Measurements from ENCODE around the gene ATXN1. TPM values are rescaled to one million over a fixed set of nuclear protein-coding genes. Genes with fewer than 3 reads are reported as not detected.

Gene ATXN1
- total and polyA plus RNA-seq, 2 donors from 2014 or later, result 4.2 to 58.2 TPM

- FAIRE-seq (no peak), DNase-seq (no peak)
- Histone ChIP-seq H3K4me1 (ENCODE audit: control insufficient read depth in 2 of 3, insufficient read depth in 2 of 3, low read depth in 1 of 3, low read length in 3 of 3) (no peaks in the 10 kb centered on the region), H3K4me3 (ENCODE audit: low read length in 3 of 3) (no peak overlapping the region), H3K9ac (ENCODE audit: low read length in 3 of 3) (no peak overlapping the region), H3K9me3 (ENCODE audit: control insufficient read depth in 2 of 3, insufficient read depth in 1 of 3, low read length in 3 of 3) (no peaks in the 10 kb centered on the region), H3K27me3 (ENCODE audit: control insufficient read depth, insufficient read depth, low read length) (no peaks in the 10 kb centered on the region), H3K27ac (ENCODE audit: low read depth in 2 of 2, low read length in 2 of 2) (no peak overlapping the region), H3K36me3 (ENCODE audit: control insufficient read depth in 2 of 3, insufficient read depth in 3 of 3, low read length in 3 of 3) (no peaks in the 10 kb centered on the region)
- TF ChIP-seq, protein P1, sequence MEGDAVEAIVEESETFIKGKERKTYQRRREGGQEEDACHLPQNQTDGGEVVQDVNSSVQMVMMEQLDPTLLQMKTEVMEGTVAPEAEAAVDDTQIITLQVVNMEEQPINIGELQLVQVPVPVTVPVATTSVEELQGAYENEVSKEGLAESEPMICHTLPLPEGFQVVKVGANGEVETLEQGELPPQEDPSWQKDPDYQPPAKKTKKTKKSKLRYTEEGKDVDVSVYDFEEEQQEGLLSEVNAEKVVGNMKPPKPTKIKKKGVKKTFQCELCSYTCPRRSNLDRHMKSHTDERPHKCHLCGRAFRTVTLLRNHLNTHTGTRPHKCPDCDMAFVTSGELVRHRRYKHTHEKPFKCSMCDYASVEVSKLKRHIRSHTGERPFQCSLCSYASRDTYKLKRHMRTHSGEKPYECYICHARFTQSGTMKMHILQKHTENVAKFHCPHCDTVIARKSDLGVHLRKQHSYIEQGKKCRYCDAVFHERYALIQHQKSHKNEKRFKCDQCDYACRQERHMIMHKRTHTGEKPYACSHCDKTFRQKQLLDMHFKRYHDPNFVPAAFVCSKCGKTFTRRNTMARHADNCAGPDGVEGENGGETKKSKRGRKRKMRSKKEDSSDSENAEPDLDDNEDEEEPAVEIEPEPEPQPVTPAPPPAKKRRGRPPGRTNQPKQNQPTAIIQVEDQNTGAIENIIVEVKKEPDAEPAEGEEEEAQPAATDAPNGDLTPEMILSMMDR (IDR thresholded peaks at IDR 0.05; ENCODE audit: borderline replicate concordance, extremely low read depth, insufficient read depth), result no peak
- intact Hi-C loops (cut with DNase I), result no loop called here
These were observed 134.6 kb downstream of the ATXN1 start for GRCh38 chr6:16626650-16627049.

- Histone ChIP-seq H3K9ac (ENCODE audit: low read length in 3 of 3) (no peak overlapping the region), H3K4me1 (ENCODE audit: control insufficient read depth in 2 of 3, insufficient read depth in 2 of 3, low read depth in 1 of 3, low read length in 3 of 3) (no peaks in the 10 kb centered on the region), H3K27me3 (ENCODE audit: control insufficient read depth, insufficient read depth, low read length) (no peaks in the 10 kb centered on the region), H3K27ac (ENCODE audit: low read depth in 2 of 2, low read length in 2 of 2) (no peak overlapping the region), H3K9me3 (ENCODE audit: control insufficient read depth in 2 of 3, insufficient read depth in 1 of 3, low read length in 3 of 3) (no peaks in the 10 kb centered on the region), H3K4me3 (ENCODE audit: low read length in 3 of 3) (no peak overlapping the region), H3K36me3 (ENCODE audit: control insufficient read depth in 2 of 3, insufficient read depth in 3 of 3, low read length in 3 of 3) (no peaks in the 10 kb centered on the region)
- TF ChIP-seq, protein P1 (IDR thresholded peaks at IDR 0.05; ENCODE audit: borderline replicate concordance, extremely low read depth, insufficient read depth), result no peak
- FAIRE-seq, result no peak
- DNase-seq, result no peak
- intact Hi-C loops (cut with DNase I), result no loop called here
These were observed 135.7 kb downstream of the ATXN1 start for GRCh38 chr6:16625291-16626265.

DNA sequence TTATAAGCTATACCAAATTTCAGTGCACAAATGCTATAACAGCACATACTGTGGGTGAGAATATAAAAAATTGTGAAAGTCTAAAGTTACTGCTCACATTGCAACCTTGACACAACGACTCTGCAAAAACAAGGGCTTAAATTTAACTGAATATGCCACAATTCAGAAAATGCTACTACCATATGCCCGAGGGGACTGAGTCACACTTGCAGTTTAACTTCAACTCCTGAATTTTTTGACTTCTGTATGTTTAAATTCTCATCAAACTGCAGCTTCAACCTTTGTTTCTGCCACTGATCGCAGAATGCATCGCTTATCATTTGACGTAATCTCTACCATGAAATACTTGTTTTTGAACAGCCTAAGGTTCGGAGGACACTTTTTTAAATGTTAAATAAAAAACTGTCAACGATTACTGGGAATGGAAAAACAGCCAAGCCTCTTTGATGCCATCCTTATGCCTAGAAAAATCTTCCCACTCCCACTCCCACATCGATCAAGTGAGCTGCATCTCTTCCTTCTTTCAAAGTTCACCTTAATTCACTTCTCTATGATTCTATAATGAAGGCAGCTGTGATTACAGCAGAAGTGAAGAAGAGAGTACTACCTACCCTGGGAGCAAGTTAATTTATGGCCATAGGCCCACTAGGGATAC, 136.5 kb downstream of the ATXN1 start:
- no peak overlapping the region for H3K4me3 ChIP-seq (ENCODE audit: low read length in 3 of 3)
- no peak for FAIRE-seq
- TF ChIP-seq, protein P1 (IDR thresholded peaks at IDR 0.05; ENCODE audit: borderline replicate concordance, extremely low read depth, insufficient read depth), result no peak
- no peak for DNase-seq
- no peaks in the 10 kb centered on the region for H3K4me1 ChIP-seq (ENCODE audit: control insufficient read depth in 2 of 3, insufficient read depth in 2 of 3, low read depth in 1 of 3, low read length in 3 of 3)
- H3K36me3 ChIP-seq (ENCODE audit: control insufficient read depth in 2 of 3, insufficient read depth in 3 of 3, low read length in 3 of 3), result no peaks in the 10 kb centered on the region
- no peaks in the 10 kb centered on the region for H3K27me3 ChIP-seq (ENCODE audit: control insufficient read depth, insufficient read depth, low read length)
- no peaks in the 10 kb centered on the region for H3K9me3 ChIP-seq (ENCODE audit: control insufficient read depth in 2 of 3, insufficient read depth in 1 of 3, low read length in 3 of 3)
- intact Hi-C loops (cut with DNase I), result no loop called here
- no peak overlapping the region for H3K9ac ChIP-seq (ENCODE audit: low read length in 3 of 3)
- no peak overlapping the region for H3K27ac ChIP-seq (ENCODE audit: low read depth in 2 of 2, low read length in 2 of 2)
